ENCODE data around the gene ARHGAP31. TPM values are rescaled to one million over a fixed set of nuclear protein-coding genes. Genes with fewer than 3 reads are reported as not detected.

Gene ARHGAP31
- total and polyA plus RNA-seq, 7 donors = 3.5 to 18.0 (median 11.0) TPM

DNA sequence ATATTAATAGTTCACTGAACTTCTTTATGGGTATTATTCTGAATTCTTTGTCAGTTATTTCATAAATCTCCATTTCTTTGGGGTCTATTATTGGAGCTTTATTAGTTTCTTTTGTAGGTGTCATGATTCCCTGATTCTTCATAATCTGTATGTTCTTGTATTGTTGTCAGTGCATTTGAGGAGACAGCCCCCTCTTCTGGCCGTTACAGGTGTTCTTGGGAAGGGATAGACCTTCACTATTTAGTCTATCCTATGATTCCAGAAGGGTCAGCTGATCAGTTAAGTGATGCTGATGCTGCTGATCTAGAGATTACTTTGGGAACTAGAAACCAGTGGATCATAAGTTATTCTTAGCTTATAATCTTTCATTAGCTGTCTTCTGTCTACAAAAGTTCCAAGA, 134.4 kb downstream of the ARHGAP31 start:
- WGBS, 2 donors = 95 to 96% methylated on average over 1 of the region's 1 CpG
- no peaks in the 10 kb centered on the region for H3K4me1 ChIP-seq
- peaks cover 7 to 27% (median 16%) of the 10 kb centered on the region in 4 donors for H3K9me3 ChIP-seq
- H3K36me3 ChIP-seq = peaks cover 9 to 59% (median 33%) of the 10 kb centered on the region in 4 donors
- H3K27me3 ChIP-seq = no peaks in the 10 kb centered on the region
- TF ChIP-seq EP300 (IDR thresholded peaks at IDR 0.05) (no peak), POLR2AphosphoS5 (IDR thresholded peaks at IDR 0.05) (no peak), POLR2A (IDR thresholded peaks at IDR 0.05) (no peak)
- TF ChIP-seq, protein P1, sequence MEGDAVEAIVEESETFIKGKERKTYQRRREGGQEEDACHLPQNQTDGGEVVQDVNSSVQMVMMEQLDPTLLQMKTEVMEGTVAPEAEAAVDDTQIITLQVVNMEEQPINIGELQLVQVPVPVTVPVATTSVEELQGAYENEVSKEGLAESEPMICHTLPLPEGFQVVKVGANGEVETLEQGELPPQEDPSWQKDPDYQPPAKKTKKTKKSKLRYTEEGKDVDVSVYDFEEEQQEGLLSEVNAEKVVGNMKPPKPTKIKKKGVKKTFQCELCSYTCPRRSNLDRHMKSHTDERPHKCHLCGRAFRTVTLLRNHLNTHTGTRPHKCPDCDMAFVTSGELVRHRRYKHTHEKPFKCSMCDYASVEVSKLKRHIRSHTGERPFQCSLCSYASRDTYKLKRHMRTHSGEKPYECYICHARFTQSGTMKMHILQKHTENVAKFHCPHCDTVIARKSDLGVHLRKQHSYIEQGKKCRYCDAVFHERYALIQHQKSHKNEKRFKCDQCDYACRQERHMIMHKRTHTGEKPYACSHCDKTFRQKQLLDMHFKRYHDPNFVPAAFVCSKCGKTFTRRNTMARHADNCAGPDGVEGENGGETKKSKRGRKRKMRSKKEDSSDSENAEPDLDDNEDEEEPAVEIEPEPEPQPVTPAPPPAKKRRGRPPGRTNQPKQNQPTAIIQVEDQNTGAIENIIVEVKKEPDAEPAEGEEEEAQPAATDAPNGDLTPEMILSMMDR (IDR thresholded peaks at IDR 0.05) = no peak
- no peak overlapping the region for H3K4me3 ChIP-seq
- intact Hi-C loops (cut with DNase I) = no loop called here
- no peak for DNase-seq
- no peak overlapping the region for H3K27ac ChIP-seq

DNA sequence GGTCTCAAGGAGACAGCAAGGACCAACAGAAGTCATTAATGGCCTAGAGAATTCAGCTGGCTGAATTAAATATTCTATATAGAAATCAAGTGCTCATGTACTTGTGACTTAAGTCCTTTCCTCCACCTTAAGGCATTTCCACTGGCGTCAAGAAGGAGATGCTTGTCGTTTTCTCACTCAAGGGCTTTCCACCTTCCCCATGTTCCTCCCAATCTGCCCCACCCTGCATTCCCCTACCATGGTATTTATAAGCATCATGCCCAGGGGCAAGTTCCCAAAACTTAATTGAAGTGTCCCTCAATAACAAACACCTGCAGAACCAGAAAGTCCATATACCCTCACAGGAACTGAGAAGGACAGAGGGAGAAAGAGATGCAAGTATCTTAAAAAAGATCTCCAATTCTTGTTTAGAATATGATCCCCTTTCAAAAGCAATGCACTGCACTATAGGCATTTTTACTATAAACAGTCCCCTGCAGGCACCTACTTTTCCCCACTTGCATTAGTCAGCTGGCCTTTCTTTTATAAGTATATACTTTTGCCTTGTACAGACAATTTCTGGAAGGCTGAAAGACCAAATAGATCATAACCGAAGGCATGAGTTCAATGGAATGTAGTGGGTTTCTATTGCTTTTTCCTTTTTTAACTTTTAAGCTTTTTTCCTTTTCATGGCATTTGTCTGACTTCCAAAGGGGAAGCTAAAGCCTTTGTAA, 139.6 kb downstream of the ARHGAP31 start:
- intact Hi-C loops (cut with DNase I) = no loop called here
- no peak overlapping the region for H3K4me3 ChIP-seq
- WGBS, 2 donors = 95 to 97% methylated on average over 3 of the region's 3 CpGs
- H3K9me3 ChIP-seq = peaks cover 0 to 13% (median 3%) of the 10 kb centered on the region in 4 donors
- TF ChIP-seq EP300 (IDR thresholded peaks at IDR 0.05) = no peak
- TF ChIP-seq POLR2AphosphoS5 (IDR thresholded peaks at IDR 0.05) = no peak
- no peak for TF ChIP-seq POLR2A (IDR thresholded peaks at IDR 0.05)
- TF ChIP-seq, protein P1 (IDR thresholded peaks at IDR 0.05) = no peak
- H3K27me3 ChIP-seq = no peaks in the 10 kb centered on the region
- H3K36me3 ChIP-seq = peaks cover 9 to 100% (median 74%) of the 10 kb centered on the region in 4 donors
- no peak for DNase-seq
- no peak overlapping the region for H3K27ac ChIP-seq
- H3K4me1 ChIP-seq = no peaks in the 10 kb centered on the region

DNA sequence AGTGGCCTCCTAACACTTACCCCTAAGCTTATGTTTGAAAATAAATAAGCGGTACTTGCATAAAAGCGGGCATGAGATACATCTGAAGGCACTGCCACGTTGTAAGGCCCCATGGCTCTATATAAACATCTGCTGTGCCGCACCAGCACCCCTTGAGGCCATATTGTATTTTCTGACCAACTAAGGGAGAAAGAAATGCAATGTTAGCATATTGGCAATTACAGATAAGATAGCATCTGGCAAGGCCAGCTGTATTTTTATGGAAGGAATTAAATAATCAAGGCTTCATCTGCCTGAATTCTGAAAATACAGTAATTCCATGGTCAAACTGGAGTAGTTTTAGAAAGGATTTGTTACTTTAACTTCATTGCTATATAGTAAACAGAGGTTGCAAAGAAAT, 140.5 kb downstream of the ARHGAP31 start:
- peaks cover 5 to 96% (median 69%) of the 10 kb centered on the region in 4 donors for H3K36me3 ChIP-seq
- H3K4me3 ChIP-seq = no peak overlapping the region
- H3K9me3 ChIP-seq = peaks cover 0 to 6% (median 0%) of the 10 kb centered on the region in 4 donors
- H3K4me1 ChIP-seq = no peaks in the 10 kb centered on the region
- no peak for TF ChIP-seq EP300 (IDR thresholded peaks at IDR 0.05)
- no peak for TF ChIP-seq POLR2A (IDR thresholded peaks at IDR 0.05)
- no peak for TF ChIP-seq POLR2AphosphoS5 (IDR thresholded peaks at IDR 0.05)
- TF ChIP-seq, protein P1 (IDR thresholded peaks at IDR 0.05) = no peak
- intact Hi-C loops (cut with DNase I) = no loop called here
- 98% methylated on average over 4 of the region's 4 CpGs for WGBS, 2 donors
- no peaks in the 10 kb centered on the region for H3K27me3 ChIP-seq
- no peak overlapping the region for H3K27ac ChIP-seq
- no peak for DNase-seq

DNA sequence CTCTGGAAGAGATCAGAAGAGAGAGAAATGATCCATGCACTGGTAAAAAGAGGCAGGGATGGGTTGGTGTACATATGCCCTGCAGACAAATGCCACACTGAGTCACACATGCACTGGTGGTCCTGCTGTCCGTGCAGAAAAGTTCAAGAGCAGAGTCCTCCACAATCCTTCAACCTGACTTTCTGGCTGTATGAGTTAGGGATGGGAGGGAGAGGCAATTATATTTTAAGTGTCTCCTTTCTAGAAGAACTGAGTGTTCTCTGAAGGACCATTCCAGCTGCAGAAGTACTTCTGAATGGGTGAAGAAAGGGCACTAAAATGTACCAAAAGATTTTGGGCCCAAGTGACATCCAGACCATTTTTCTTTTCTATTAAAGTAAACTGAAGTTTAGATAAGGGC, 142.8 kb downstream of the ARHGAP31 start:
- Histone ChIP-seq H3K9me3 (no peaks in the 10 kb centered on the region), H3K4me1 (no peaks in the 10 kb centered on the region), H3K4me3 (no peak overlapping the region), H3K27ac (no peak overlapping the region), H3K36me3 (peaks cover 0 to 96% (median 53%) of the 10 kb centered on the region in 4 donors), H3K27me3 (no peaks in the 10 kb centered on the region)
- no peak for TF ChIP-seq EP300 (IDR thresholded peaks at IDR 0.05)
- TF ChIP-seq, protein P1 (IDR thresholded peaks at IDR 0.05) = no peak
- TF ChIP-seq POLR2A (IDR thresholded peaks at IDR 0.05) = no peak
- TF ChIP-seq POLR2AphosphoS5 (IDR thresholded peaks at IDR 0.05) = no peak
- intact Hi-C loops (cut with DNase I) = no loop called here
- 86 to 97% methylated on average over 1 of the region's 1 CpG for WGBS, 2 donors
- DNase-seq = no peak
